Activated naive CD4-positive, alpha-beta T cell treated with anti-CD3 and anti-CD28 coated beads, Interleukin-2, amount 50 U/mL, for 24 hours (primary cell): ENCODE measurements around the gene ATP5MK.
"Not testable (repeated sequence)": the region's sequence is repeated elsewhere in the genome, so short reads cannot be mapped to it uniquely, and the experiment has no call there.

Experiments used
- H3K27ac Mint-ChIP-seq: one replicate; pipeline ENCODE4 v1.8.0; 2021; ENCODE audit warnings: mild to moderate bottlenecking, mixed read lengths
- H3K27me3 Mint-ChIP-seq: one replicate; pipeline ENCODE4 v1.8.0; 2021; ENCODE audit warnings: mixed read lengths
- H3K36me3 Mint-ChIP-seq: one replicate; pipeline ENCODE4 v1.8.0; 2021; ENCODE audit warnings: mixed read lengths
- H3K4me1 Mint-ChIP-seq: one replicate; pipeline ENCODE4 v1.8.0; 2021; ENCODE audit warnings: mixed read lengths
- H3K4me3 Mint-ChIP-seq: one replicate; pipeline ENCODE4 v1.8.0; 2021; ENCODE audit warnings: mild to moderate bottlenecking, mixed read lengths
- H3K9me3 Mint-ChIP-seq: one replicate; pipeline ENCODE4 v1.8.0; 2021; ENCODE audit warnings: mixed read lengths

ATP5MK gene

DNA sequence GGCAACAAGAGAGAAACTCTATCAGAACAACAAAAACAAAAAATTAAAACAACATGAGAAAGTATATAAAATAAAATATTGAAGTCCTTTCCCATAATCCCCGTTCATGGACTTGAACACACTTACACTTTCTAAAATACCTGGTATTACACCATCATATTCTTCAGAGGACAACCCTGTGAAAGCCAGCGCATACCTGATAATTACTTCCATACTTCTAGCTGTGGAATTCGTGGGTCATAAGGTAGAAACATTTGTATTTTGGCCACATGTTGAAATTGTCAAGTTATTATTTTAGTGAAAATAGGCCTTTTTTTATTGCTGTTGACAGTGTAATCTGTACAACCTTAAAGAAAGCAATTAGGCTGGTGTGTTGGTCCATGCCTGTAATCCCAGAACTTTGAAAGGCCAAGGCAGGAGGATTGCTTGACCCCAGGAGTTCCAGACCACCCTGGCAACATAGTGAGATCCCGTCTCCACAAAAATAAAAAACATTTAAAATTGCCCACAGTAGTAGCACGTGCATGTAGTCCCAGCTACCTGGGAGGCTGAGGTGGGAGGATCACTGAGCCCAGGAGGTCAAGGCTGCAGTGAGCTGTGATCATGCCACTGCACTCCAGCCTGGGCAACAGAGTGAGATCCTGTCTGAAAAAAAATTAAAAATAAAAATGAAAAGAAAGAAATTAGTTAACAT is 40.2 kb downstream of the ATP5MK start:
- peaks cover 4% of the 10 kb centered on the region for H3K4me1 Mint-ChIP-seq
- H3K27me3 Mint-ChIP-seq, result no peaks in the 10 kb centered on the region
- H3K36me3 Mint-ChIP-seq, result no peaks in the 10 kb centered on the region
- no peak overlapping the region for H3K27ac Mint-ChIP-seq
- no peak overlapping the region for H3K4me3 Mint-ChIP-seq
- no peaks in the 10 kb centered on the region for H3K9me3 Mint-ChIP-seq

- H3K4me1 Mint-ChIP-seq, H3K9me3 Mint-ChIP-seq: not testable (repeated sequence)
Observed at GRCh38 chr10:103354567-103354966, 41.7 kb downstream of the ATP5MK start.

GRCh38 chr10:103353281-103353680 is 43.0 kb downstream of the ATP5MK start:
- Mint-ChIP-seq H3K4me3 (no peak overlapping the region), H3K36me3 (peaks cover 2% of the 10 kb centered on the region), H3K27ac (no peak overlapping the region), H3K9me3 (no peaks in the 10 kb centered on the region), H3K4me1 (peaks cover 8% of the 10 kb centered on the region), H3K27me3 (no peaks in the 10 kb centered on the region)

More at GRCh38 chr10:103354567-103354966, 41.7 kb downstream of the ATP5MK start:
- not testable (repeated sequence) for H3K4me3 Mint-ChIP-seq, H3K27me3 Mint-ChIP-seq, H3K27ac Mint-ChIP-seq, H3K36me3 Mint-ChIP-seq

DNA sequence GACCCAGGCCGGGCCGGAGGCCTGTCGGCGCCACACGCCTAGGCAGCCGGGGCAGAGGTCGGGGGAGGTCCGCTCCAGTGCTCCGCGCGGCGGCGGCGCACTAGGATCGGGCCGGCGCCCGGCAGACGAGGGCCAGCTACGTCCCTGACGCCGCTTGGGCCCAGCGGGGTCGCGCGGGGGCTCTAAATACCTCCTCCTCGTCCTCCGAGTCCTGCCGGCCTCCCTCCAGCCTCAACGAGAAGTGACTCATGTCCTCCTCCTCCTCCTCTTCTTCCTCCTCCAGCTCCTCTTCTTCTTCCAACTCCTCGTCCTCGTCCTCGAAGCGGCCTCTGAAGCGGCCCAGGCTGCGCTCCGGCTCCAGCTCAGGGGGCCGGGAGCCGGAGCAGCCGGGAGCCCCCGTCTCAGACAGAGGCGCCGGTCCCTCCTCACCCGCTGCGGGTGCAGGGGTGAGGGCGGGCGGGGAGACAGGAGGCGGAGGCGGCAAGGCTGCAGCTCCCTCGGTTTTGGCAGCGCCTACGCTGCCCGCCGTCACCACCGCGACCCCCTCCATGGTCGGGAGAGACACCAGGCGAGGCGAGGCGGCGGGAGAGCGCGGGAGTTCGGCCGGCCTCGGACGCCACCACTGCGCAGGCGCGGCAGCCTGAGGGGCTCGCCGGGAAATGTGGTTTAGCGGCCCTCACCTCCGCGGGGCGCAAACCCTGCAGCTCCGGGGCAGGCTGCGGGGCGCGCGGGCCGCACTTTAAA is 45.6 kb downstream of the ATP5MK start, which contains the start of gene PCGF6:
TSS of gene PCGF6 (minus strand) at position 624 of the 744 bp plus-strand sequence. CDS start at position 550, 74 bp downstream.
- Mint-ChIP-seq H3K4me3 (peak within 1 kb of the TSS; percentile 94), H3K27me3 (no peaks in the 10 kb centered on the region), H3K27ac (peak within 1 kb of the TSS; percentile 92), H3K9me3 (no peaks in the 10 kb centered on the region), H3K36me3 (peaks cover 2% of the 10 kb centered on the region), H3K4me1 (peaks cover 8% of the 10 kb centered on the region)

DNA sequence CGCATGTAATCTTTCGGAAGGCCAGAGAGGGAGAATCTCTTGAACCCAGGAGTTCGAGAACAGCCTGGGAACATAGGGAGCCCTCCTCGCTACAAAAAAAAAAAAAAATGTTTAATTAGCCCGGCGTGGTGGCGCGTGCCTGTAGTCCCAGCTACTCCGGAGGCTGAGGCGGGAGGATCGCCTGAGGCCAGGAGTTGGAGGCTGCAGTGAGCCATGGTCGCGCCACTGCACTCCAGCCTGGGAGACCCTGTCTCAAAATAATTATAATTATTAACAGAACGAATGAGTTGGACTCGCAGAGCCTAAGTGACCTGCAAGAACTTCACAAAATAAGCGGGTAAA is 46.1 kb downstream of the ATP5MK start:
- peaks cover 8% of the 10 kb centered on the region for H3K4me1 Mint-ChIP-seq
- no peaks in the 10 kb centered on the region for H3K9me3 Mint-ChIP-seq
- H3K4me3 Mint-ChIP-seq, result peak overlapping the region; percentile 94
- H3K27me3 Mint-ChIP-seq, result no peaks in the 10 kb centered on the region
- H3K27ac Mint-ChIP-seq, result peak overlapping the region; percentile 87
- H3K36me3 Mint-ChIP-seq, result peaks cover 2% of the 10 kb centered on the region
